HG03064 (cell line): Measurements from ENCODE around the gene FAM13C.

Experiments
- ATAC-seq: cut with Tn5 transposase; IDR thresholded peaks from one replicate; pipeline ENCODE4 v1.9.1; 2021; ENCODE audit warnings: low read depth; ENCODE audit not compliant: unreplicated experiment

The FAM13C gene

DNA sequence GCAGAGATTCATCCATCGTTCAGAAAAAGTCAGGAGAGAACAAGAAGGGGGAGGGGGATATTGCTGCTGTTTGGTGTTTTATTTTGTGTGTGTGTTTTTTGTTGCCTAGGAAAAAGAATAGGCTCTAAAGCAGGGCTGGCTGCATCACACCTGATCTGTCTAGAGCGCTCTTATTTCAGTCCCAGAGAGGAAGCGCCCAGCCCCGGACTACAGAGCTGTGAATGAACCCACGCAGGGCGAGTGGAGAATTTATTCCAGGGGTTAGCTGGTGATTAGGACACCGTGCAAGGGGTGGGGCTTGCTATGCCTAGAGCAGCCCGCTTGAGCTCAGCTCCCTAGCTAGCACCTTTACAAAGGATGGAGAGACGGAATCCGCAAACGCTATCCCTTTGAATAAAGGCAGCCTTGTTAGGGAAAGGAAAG, 621 bp upstream of the FAM13C start:
- ATAC-seq, result no peak

DNA sequence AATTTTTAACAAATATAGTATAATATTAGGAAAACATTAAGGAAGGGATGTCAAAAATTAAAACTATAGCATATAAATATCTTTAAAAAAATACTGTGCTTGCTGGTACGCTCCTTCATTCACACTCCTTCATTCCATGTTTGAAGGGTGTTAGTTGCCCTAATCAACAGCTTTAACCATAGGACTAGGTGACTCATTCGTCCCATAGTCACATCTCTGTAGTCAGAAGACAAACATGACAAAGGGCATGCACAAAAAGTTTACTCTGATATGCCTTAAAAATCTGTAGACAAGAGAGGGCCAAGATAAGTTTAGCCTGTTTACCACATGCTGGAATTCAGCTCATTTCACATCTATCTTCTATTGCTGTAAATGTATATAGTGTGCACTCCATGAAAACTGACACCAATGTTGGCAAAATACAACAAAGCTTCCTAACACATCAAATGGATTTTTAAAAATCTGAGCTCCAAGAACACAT, 646 bp downstream of the FAM13C start:
- ATAC-seq, result no peak

DNA sequence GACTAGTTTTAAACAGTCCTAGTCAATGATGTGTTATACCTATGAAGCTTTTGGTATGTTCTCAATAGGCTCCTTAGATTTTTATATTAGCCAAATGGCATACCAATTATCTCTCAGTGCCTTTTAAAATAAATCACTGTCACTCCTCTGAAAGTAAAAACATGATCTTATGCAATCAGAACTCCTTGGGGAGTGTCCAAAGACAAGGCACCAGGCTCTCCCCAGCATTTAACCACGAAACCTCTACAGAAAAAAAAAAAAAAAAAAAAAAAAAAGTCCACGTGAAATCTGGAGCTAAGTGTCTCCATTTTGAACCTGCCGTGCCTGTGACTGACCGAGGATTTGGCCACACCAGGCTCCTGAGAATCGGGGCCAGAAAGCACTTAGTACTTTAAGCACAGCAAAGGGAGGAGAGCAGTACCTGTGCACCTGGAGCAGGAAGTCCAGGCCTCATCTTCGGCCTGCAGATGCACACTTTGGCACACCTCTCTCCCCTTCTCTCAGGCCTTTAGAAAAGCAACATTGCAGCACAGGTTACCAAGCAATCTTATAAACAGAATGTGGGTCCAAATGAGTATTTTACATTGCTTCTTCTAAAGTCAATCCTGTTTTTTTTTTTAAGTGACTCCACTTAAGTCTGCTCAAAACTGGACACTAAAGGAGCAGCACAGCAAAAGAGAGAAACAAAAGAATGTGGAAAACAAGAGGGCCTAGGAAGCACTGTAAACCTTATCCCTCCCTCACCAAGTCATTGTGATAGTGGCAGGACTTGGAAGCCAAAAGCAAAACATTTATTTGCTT, 1.5 kb downstream of the FAM13C start:
- ATAC-seq, result no peak

DNA sequence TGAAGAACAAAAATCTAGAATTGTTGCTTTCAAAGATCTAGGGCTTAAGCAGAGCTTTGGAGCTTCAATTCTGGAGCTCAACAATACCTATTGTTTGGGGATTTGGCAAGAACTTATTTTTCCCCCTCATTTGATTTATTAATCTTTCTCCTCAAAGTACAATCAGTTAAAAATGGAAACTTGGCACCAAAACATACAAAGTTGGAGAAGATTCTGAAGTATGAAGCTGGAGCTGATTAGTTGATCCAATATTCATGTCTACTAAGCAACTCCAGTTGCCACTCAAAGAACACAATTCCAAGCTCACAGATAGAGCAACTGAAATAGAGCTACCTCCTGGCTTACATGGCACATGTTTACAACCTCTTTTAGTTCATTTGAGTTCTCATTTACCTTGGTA, 3.8 kb downstream of the FAM13C start:
- no peak for ATAC-seq

DNA sequence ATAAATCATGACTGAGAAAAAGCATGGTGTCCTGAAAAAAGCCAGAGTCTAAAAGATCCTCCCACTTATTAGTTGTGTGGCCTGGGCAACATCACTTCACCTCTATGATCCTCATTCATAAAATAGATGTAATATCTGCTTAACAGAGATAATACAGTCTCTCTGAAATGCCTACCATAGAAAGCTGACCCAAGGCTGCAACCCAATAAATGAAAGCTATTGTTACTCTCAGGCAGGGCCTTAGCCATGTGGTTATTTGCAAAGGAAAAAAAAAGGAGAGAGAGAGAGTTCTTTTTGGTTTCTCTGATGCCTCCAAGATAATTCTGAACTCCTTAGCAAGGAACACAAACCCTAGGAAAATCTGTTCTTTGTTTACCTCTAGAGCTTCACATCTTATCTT, 7.9 kb downstream of the FAM13C start:
- no peak for ATAC-seq

DNA sequence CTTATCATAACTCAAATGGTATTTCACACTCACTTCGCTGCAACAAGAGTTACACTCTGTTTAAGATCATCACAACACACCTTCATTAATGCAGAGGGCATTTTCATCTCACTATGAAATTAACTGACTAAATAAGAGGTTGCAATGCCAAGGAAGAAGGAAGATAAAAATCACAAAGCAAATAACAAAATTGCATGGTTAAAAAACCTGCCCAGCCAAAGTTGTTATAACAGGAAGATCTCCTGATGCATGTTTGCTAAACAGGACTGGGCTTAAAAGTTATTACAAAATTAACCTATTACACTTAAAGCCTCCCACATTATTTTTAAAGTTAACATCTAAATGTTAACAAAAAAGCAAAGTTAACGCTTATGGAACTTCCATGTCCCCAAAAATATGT, 11.8 kb downstream of the FAM13C start:
- no peak for ATAC-seq

DNA sequence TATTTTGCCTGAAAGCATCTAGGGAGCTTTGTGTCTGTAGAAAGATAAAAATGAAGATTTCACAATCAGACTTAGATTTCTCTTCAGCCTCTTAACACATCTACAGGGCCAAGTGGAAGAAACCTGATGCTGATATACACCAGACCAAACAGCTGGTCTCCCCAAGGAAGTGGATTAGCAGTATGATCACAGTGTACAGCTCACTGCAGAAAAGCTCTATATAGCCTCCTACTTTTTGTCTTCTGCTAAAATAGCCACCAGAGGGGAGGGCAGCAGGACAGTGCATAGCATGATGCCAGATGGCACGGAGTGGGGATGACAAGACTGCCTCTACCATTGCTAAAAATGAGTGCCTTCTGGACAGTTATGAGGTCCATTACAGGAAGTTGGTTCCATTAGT, 16.0 kb downstream of the FAM13C start:
- ATAC-seq, result no peak

DNA sequence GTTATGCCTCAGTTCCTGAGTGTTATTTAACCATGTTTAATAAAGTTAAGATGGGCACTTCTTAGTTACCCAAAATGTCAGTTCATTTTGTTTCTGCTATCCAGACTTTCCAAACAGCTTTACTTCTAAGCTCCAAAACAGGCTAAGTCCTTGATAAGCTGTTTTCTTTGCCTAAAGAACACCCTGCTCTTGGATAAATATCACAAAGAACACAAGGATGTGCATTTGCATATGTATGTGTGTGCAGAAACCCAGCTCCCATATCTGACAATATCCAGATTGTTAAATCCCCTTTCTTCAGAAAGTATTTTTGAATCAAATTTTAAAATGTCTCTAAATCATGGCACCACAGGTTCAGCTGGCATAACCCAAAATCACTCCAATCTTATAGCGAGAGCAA, 19.6 kb downstream of the FAM13C start:
- ATAC-seq, result no peak

DNA sequence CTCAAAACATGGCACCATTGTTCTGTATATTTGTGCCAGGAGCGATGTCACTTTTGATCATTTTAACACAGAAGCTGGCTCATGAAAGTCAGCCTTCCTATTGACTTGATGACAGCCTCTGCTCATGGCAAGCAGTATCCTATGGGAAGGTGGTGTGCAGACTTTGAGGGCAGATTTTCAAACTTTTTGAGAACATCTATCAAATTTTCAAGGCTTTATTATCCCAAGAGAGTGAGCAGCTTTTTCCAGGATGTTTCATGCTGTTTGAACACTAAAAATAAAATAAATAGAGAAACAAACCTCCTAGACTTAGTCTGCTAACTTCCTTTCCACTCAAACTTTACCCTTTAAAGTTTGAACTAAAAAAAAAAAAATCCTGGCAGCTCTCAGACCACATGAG, 20.3 kb downstream of the FAM13C start:
- ATAC-seq, result no peak

DNA sequence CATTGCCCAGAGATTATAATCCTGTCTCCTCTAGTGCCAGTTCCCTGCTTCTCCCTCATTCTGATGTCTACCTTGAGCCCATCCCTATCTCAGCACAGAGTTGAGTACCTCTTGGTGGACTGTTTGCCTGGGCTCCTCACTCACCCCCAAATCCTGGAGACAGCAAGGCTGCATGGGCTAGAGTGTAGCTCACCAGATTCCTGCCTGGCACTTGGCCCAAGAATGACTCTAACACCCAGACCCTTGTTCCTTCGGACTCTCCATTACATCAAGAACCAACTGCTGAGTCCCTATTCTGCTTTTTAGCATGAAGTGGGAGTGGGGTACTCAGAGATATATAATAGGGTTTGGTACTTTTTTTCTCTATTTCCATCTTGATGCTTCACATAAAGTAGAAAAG, 22.1 kb downstream of the FAM13C start:
- ATAC-seq, result no peak

DNA sequence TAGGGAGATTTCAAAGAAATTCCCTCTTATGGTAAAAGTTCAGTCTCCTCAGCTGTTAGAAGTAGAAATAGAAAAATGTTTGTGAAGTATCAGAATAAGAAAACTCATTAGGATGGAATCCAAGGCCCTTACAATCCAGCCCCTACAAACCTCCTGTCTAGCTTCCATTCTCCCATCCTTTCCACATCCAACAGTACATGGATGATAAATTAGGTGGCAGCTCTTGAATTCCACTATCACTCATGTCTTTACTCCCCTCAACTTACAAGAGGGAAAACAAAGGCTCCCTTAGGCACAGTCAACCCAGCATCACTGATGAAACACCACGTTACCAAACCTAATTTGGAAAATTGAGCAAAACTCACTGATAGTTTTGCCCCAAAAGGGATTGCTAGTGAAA, 23.0 kb downstream of the FAM13C start:
- ATAC-seq, result no peak

DNA sequence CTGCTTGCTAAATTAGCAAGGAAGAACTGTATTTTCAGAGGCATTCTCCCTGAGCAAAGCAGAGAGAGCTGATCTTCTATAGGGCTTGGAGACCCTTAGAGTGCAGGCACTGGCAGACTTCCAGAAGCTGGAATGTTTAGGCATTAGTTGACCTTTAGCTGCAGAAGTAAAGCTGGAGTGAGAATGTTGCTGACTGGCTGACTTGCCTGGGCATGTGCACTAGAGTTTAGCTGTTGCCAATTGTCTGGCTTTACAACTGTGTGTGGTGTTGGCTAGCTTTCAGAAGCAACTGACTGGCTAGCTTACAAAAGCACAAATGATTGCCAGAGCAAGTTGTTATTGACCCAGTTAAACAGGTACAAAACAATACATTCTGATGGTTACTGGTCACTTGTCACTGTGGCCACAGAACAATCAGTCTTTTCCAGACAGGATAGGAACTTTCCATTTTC, 25.1 kb downstream of the FAM13C start:
- no peak for ATAC-seq

DNA sequence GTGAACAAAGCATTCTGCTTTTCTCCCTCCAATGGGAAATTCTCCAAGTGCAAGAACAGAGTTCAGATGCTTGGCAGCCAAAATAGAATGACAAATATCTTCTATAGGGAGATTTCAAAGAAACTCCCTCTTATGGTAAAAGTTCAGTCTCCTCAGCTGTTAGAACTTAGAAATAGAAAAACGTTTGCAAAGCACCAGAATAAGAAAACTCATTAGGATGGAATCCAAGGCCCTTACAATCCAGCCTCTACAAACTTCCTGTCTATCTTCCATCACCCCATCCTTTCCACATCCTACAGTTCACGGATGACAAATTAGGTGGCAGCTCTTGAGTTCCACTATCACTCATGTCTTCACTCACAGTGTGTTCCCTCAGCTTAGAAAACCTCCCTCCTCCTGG, 25.7 kb downstream of the FAM13C start:
- ATAC-seq, result no peak

DNA sequence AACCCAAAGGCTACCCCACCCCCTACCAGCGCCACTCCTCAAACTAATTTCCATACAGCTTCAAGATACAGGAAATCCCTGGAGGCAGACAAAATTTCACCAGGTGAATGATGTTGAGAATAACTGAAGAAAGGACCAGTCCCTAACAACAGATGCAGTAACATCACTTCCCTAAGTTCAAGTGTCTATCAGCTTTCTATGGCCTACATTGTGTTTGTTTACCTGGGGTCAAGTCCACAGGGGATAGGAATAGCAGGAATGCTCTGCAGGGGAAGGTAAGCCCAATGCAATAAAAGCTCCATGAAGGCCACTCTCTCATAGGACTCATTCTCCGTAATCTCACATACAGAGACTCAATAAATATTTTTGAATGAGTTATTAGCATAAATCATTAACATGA, 26.9 kb downstream of the FAM13C start:
- ATAC-seq, result no peak

DNA sequence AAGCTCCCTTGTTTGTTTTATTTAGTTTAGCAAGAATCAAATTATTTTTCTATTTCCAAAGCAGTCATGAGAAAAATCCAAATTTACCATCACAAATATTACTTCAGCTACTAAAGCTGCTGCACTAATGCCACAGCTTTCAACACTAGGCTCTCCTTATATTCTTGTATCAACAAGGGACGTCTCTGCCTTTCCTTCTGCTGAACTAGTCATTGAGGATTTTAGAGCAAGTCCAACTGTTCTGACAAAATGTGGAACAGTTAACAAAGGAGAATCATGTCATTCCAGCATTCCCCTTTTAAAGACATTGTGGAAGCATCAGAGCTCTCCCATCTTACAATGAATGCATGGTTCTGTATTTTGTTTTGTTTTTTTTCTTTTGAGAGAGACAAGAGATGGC, 28.6 kb downstream of the FAM13C start:
- no peak for ATAC-seq

DNA sequence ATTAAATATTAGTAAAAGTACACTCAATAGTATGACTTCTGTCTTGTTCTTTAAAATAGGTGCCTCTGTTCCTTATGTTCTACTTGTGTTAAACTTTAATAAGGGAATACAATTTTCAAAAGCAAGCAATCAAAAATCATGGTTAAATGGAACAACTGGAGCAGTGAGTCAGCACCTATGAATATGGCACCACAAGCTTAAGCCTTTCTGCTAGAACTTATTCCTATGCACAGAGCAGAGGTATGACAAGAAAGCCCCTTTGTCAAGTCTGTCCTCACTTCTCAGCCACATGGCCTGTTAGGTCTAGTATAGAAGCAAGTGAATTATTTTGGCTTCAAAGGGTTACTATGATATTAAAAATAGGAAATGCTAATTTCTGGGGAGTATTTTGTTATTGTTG, 29.8 kb downstream of the FAM13C start:
- ATAC-seq, result no peak

DNA sequence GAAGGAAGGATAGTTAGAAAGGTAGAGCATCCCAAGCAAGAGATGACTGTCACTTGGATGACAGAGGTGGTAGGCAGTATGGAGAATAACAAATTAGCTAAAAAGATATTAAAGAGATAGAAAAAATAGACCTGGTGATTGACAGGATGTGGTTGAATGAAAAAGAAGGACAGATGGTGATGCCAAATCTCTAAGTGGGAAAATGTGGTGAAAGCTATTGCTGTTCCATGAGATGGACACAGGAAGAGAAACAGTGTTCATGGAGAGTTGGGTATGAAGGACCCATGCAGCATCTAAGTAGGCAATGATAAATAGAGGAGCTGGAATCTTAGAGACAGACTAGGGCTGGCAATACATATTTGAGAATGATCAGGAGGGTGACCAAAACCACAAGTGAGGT, 30.7 kb downstream of the FAM13C start:
- no peak for ATAC-seq

DNA sequence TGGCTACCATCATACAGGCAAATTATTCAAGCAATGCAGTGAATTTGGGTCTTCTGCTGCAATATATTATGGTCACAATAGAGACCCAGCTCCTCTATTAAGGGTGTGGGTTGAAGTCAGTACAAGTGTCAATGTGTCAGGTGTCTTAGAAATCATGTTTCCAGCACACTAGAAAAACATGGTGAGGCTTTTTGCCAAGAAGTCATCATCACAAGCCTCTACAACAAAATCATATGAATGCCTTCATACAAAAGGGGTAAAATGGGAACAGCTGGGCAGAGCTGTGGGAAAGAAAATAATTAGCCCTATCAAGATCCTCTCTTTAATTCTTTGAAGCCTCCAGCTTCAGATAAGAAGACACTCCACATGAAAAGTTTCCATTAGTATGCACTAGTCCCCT, 37.2 kb downstream of the FAM13C start:
- ATAC-seq, result no peak

DNA sequence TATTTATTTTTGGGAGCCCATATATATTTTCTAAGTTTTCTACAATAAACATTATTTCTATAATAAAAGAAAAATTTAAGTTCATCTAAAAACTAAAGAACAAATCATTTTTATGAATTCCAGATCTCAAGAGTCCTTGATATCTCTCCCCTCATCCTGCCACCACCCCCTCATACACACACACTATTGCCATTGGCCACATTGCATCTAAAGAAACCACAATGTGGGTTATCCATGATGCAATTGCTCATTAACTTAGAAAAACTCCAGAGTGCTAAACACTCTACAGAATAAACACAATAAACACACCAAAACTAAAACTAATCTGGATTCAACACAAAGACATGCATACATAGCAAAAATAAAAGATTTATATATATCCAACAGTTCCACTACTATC, 37.8 kb downstream of the FAM13C start:
- ATAC-seq, result no peak

DNA sequence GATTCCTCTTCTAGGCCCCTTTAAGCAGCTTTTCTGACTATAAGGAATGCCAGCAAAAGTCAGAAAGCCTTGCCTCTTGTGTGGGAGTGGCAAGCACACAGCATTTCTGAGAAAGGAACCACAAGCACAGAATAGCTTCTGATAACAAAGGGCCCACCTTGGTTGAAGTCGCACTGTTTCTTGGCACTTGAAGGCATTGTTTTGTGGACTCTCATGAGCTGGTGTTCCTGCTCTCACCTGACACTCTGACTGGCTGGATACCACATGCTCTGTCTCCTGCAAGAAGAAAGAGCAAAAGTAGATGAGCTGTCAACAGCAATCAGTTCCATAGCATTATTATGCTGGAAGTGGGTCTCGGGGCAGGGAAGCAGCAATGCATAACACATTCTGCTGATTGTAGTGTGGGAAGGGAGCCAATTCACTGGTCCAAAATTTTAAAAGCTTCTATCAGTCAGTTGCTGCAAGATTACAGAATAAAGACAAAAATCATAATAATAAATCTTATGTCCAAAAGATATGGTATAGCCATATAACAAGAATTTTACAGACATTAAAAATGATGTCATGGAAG, 38.4 kb downstream of the FAM13C start:
- ATAC-seq, result no peak

DNA sequence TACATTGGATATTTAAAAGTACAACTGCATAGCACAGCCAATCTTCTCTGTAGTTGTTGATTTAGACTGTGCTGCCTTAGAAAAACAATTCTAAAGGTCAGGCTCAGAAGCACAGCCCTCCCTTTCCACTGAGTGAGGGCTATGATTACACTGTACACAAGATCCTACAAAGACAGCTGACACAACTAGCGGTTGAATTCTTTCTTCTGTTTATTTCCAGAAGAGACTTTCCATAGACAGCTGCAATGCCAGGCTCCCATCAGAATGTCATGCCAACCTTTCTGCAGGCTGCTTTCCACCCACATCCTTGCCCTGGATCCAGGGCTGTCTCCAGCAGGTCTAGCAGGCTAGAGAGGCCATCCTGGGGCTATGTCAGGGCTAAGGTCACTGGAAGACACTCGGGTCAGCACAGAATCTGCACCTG, 39.3 kb downstream of the FAM13C start:
- ATAC-seq, result no peak

DNA sequence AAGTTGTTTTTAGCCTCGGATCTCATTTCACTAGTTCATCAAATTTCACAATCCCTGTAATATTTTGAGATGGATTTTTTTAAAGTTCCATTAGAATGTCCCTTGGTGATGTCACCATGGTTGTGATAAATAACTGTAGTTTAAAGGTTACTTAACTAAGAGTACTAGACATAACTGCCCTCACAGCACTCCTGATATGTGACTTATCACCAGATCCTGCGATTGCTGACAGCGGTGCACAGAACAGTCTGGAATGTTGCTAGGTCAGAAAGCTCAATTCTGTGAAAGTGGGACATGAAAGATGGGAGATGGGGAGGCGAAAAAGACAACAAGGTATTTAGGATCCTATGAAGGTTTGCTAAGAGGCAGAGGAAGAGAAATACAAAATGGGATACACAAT, 40.2 kb downstream of the FAM13C start:
- no peak for ATAC-seq
